RWPE1 (cell line): Measurements from ENCODE around the gene HOXA11.

Source experiments
- CTCF ChIA-PET: fragments of 350-600 bp; sonication (Branson Sonifier 250); formaldehyde crosslinking; extraction: SDS; loops from one replicate; lab custom pipeline; 2021; lab: Yijun Ruan, JAX
- POLR2A ChIA-PET: fragments of 400-600 bp; formaldehyde crosslinking; extraction: SDS; loops from one replicate; lab custom pipeline; 2020; ENCODE audit warnings: antibody characterized with exemption; ENCODE audit not compliant: low non-redundant PET; lab: Yijun Ruan, JAX
- DNase-seq: peaks from one replicate; pipeline ENCODE4 v3.0.0; 2012; ENCODE audit warnings: low spot score
- H3K27ac ChIP-seq: fragments of 450-650 bp; 2 replicates; pipeline ENCODE4 v1.5.1; 2017
- TF ChIP-seq, protein P1 (sequence below): fragments of 450-650 bp; conservative IDR thresholded peaks from 2 replicates; pipeline ENCODE4 v1.5.1; 2017; ENCODE audit warnings: low read depth, mild to moderate bottlenecking

Gene HOXA11

DNA sequence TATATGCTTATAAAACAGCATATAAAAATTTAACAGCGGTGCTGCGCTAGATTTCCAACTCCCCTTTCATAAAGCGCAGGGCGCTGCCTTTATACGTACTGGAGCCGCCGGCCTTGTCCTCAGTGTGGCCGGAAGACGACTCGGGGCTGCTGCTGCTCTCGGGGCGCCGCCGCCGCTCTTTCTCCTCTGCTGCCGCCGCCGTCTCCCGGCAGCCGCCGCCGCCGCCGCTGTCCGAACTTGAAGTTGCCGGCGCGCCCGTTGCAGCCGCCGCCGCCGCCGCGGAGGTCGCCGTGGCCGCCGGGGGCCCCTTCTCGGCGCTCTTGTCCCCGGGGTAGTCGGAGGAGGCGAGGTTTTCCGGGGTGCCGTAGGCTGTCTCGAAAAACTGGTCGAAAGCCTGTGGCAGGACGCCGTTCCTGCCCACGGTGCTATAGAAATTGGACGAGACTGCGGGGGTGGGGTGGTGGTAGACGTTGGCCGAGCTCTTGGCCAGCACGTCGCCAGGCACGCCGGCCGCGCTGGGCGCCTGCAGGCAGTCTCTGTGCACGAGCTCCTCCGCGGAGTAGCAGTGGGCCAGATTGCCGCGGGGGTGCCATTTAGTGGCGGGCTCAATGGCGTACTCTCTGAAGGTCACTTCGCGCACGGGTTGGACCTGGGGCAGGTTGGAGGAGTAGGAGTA lies 557 bp downstream of the HOXA11 start:
- ChIA-PET POLR2A (interaction anchor here (1.1 kb wide), 1 partner anchor 12 kb away, joined by 4 read pairs; no protein-coding TSS in a partner anchor), CTCF (interaction anchor here (0.6 to 1.3 kb wide), 6 partner anchors 8 to 53 kb away, joined by 3 to 5 read pairs (median 3); no protein-coding TSS in a partner anchor)
- TF ChIP-seq, protein P1, sequence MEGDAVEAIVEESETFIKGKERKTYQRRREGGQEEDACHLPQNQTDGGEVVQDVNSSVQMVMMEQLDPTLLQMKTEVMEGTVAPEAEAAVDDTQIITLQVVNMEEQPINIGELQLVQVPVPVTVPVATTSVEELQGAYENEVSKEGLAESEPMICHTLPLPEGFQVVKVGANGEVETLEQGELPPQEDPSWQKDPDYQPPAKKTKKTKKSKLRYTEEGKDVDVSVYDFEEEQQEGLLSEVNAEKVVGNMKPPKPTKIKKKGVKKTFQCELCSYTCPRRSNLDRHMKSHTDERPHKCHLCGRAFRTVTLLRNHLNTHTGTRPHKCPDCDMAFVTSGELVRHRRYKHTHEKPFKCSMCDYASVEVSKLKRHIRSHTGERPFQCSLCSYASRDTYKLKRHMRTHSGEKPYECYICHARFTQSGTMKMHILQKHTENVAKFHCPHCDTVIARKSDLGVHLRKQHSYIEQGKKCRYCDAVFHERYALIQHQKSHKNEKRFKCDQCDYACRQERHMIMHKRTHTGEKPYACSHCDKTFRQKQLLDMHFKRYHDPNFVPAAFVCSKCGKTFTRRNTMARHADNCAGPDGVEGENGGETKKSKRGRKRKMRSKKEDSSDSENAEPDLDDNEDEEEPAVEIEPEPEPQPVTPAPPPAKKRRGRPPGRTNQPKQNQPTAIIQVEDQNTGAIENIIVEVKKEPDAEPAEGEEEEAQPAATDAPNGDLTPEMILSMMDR = no peak
- no peak for DNase-seq
- peak overlapping the region; percentile 98 for H3K27ac ChIP-seq

DNA sequence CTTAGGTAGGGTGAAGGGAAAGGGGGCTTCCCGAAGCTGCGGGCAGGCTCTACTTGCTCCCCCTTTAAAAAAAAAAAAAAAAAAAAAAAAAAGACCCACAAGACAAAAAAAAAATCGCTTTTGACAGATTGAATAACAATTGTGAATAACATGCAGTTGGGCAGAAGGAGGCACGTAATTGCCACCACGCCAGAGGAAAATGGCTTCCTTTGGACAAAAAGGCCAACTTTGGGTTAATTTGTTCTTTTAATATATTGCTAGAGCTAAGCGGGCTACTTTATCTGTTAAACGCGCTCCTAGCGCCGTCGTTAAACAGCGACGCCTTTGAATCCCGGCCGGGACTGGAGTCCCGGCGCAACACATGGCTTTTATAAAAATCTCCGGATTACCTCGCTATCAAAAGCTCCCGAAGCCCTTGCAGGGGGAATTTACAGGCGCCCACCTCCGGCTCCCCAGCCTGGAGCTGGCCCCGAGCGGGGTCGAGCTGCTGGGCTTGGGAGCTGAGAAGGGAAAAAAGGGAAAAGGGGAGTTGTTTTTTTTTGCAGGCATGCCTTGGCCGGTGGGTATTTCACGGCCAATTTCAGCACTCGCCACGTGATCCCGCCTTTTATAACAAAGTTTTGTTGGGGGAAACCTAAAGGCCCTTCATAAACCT lies 1.2 kb downstream of the HOXA11 start:
- no peak for DNase-seq
- ChIA-PET POLR2A (interaction anchor here (0.7 to 1.1 kb wide), 2 partner anchors 11 to 459 kb away, joined by 4 to 11 read pairs; no protein-coding TSS in a partner anchor), CTCF (interaction anchor here (0.6 to 1.3 kb wide), 9 partner anchors 8 to 1206 kb away, joined by 3 to 6 read pairs (median 3); no protein-coding TSS in a partner anchor)
- H3K27ac ChIP-seq = peak overlapping the region; percentile 98
- TF ChIP-seq, protein P1 = no peak

DNA sequence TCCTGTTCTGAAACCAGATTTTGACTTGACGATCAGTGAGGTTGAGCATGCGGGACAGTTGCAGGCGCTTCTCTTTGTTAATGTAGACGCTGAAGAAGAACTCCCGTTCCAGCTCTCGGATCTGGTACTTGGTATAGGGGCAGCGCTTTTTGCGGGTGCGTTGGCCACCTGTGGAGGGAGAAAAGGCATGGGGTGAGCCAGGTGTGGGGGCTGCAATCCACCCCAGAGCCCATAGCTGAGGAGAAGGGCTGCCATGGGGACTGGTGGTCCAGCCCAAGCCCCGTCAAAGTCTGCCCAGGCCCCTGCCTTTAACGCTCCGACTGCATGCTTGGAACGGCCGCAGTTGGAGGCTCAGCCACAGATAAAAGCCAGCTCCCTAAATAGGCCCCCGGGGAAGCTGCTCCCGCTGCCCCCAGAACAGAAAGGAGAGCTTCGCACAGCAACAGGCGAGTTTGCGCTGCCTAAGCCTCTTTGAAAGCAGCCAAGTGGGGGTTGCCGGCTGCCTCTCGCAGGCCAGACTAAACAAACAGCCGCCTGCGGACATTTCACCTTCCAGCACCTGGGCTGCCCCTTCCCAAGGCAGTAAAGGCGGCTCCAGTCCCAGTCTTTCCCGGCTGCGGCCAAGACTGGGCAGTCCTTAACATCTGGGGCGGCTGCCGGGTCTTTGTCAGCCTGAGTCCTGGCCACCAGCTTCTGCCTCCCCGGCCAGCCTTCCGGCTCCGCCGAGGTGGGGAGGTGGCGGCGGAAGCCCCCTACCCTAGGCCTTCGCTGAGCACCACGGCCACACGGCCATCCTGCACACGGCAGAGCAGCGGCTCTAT lies 2.0 kb downstream of the HOXA11 start:
- H3K27ac ChIP-seq = peak overlapping the region; percentile 98
- TF ChIP-seq, protein P1 = no peak
- no peak for DNase-seq
- POLR2A ChIA-PET = interaction anchor here (0.7 kb wide), 1 partner anchor 459 kb away, joined by 11 read pairs; no protein-coding TSS in a partner anchor
- CTCF ChIA-PET = interaction anchor here (0.5 to 1.3 kb wide), 9 partner anchors 7 to 1207 kb away, joined by 3 to 6 read pairs (median 3); no protein-coding TSS in a partner anchor

DNA sequence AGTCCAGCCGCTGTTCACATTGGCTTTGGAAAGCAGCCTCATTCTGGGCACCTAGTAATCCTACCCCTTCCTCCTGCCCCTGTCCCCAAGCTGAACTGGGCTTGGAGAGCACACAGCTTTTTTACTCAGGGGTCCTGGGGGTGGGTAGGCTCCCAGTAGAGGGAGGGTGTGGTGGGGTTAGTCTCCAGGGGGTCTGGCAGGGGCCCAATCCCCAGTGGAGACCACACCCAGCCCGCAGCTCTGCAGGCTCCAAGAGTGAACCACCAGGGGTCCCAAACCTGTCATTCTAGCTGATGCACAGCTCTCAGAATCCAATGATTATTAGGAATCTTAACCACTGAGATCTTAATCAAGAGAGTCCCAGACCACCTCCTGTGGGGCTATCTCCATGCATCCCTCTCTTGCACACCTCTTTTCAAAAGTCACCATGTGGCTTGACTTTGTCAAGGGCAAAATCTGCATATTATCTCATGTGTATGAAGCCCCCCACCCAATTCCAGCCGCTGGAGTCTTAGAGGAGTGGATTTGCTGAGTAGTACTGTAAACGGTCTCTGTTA lies 2.7 kb downstream of the HOXA11 start:
- TF ChIP-seq, protein P1 = no peak
- CTCF ChIA-PET = interaction anchor here (0.7 to 0.9 kb wide), 3 partner anchors 10 to 18 kb away, joined by 3 to 5 read pairs (median 3); no protein-coding TSS in a partner anchor
- POLR2A ChIA-PET = no interaction called here
- no peak for DNase-seq
- H3K27ac ChIP-seq = peak overlapping the region; percentile 98

DNA sequence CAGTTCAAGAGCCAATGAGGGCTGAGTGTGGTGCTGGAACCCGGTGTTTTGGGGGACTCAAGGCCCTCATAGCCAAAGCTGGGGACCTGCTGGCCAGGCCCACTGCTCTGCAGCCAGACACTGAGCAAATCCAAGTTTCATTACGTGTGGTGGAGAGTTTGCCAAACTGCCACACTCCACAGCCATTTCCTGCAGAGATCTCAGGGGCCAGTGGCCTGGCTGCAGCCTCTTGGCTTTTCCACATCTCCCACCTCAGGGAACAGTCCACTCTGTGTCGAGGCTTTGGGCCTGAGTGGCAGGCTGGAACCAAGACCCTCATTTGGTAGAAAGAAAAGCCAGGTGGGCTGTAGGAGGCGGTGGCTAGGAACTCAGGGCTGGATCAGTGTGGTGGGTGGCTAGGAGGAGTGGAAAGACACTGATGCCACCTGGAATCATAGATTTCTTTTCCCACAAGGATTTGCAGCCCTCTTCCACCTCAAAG lies 3.2 kb downstream of the HOXA11 start:
- peak overlapping the region; percentile 98 for H3K27ac ChIP-seq
- TF ChIP-seq, protein P1 = no peak
- CTCF ChIA-PET = interaction anchor here (0.9 kb wide), 1 partner anchor 10 kb away, joined by 5 read pairs; no protein-coding TSS in a partner anchor
- POLR2A ChIA-PET = no interaction called here
- no peak for DNase-seq
